Activated CD4-positive, alpha-beta T cell treated with anti-CD3 and anti-CD28 coated beads, Interleukin-2, amount 50 U/mL, for 1 hour (primary cell): ENCODE measurements around the gene CEP70.

Experiments used
- DNase-seq: peaks from one replicate; pipeline ENCODE4 v3.0.0-alpha.2; 2020

The CEP70 gene

GRCh38 chr3:138445654-138446053 is 148.4 kb downstream of the CEP70 start:
- no peak for DNase-seq

- DNase-seq = no peak
Measured at GRCh38 chr3:138445236-138445635, 148.8 kb downstream of the CEP70 start.
